Measurements from ENCODE around the gene NDRG3.

Gene NDRG3

GRCh38 chr20:36745927-36746659, at the start of gene NDRG3:
NDRG3 (minus strand) TSS chr20:36746090; CDS start chr20:36721735, 24,355 bp downstream.
- peak; percentile 90 for DNase-seq (ENCODE audit: low read depth)

- DNase-seq (ENCODE audit: low read depth), result no peak
Observed at GRCh38 chr20:36794116-36794474, 48.2 kb upstream of the NDRG3 start.

GRCh38 chr20:36793294-36794115, 47.6 kb upstream of the NDRG3 start:
- no peak for DNase-seq (ENCODE audit: low read depth)

DNA sequence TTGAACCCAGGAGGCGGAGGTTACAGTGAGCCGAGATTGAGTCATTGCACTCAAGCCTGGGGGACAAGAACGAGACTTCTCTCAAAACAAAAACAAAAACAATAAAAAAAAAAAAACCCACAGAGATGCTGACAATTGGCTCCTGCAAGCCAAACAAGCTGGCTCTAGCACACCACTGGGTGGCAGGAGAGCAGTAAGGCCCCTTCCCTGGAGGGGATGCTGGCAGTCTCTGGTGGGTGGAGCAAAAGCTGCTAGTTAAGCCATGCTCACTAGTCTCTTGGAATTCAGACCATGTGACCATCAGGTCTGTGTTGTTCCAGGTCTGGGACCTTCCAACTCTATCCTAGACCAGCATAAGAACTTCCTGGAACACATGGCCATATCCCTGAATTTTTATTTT, 46.5 kb upstream of the NDRG3 start:
- DNase-seq (ENCODE audit: low read depth), result peak; percentile 61

DNA sequence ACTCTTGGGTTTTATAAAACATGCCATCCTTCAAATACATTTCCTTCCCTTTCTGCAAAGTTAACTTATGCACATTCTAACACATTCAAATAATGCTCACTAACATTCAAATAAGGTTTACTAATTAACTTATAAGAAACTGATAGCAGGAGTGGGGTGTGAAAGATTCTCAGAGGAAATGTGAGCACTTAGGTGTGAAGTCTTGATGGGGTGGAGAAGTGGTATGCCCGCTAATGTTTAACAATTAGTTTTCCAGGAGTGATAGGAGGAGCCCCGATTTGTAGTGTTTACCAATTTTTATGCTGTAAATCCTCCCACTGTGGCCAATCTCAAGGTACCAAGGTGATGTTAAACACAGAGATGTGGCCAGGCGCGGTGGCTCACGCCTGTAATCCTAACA, 46.0 kb upstream of the NDRG3 start:
- DNase-seq (ENCODE audit: low read depth), result no peak

DNA sequence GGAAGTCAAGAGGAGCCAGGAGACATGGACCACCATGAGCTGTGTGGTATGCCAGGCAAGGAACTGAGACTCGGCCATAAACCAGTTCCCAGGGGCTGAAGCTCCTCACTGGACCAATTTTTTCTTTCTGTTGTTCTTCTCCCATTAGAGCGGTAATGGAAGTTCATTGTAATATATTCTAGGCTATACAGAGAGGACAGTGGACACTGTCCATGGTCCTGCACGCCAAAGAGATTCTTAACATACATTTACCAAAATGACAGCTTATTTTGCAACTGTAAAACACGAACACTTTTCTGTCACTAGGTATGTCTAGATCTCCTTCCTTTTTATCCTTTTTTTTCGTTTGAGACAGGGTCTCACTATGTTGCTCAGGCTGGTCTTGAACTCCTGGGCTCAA, 40.8 kb upstream of the NDRG3 start:
- no peak for DNase-seq (ENCODE audit: low read depth)

DNA sequence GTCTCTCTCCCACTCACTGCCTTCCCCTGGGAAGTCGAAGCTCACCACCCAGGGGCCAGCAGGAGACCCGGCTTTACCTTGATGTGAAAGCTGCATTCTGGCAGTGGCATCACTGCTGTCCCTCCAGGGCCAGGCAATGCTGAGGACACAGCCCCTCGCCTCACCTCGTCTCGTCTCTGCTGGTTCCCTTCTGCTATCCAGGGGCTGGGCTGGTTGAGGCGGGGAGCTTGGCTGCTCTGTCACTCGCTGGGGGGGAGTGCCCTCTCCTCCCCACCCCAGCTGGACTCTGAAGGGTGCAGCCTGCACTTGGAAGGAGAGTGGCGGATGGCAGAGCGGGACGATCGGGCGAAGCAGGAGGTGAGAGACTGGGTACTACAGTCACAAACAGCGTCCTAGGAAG, 40.4 kb upstream of the NDRG3 start:
- no peak for DNase-seq (ENCODE audit: low read depth)

DNA sequence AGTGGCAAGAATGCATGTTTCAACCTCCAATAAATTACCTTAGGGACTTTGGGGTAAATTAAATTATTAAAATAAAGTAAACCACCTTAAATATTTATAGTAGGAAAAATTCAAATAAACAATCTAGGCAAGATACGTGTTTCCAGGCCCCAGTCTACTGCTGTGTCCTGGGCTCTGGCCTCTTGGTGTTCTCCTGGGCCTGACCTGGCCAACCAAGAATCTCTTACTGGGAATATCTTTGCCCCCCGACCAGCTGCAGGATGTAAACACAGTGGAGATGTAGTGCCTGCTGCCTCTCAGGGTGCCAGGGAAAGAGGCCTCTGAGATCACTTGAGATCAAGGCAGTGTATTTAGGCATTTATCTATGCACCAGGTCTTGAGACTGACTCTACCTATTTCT, 39.4 kb upstream of the NDRG3 start:
- no peak for DNase-seq (ENCODE audit: low read depth)

DNA sequence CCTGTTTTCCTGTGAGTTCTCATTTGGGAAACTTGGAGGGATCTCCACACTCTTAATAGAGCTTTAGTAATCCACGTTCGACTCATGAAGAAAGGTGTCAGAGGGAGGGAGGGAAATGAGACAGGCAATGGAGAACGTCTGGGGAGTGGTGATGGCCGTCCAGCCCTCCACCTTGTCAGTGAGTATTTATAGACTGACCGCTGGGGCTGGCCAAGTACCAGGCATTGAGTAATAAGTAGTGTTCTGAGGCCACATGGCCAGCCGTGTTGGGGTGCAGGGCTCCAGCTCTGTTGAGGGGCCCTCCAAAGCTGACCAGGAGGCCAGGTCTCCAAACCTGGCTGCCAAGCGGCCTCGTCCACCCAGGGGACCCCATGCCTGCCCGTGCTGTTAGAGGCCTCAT, 39.0 kb upstream of the NDRG3 start:
- no peak for DNase-seq (ENCODE audit: low read depth)

DNA sequence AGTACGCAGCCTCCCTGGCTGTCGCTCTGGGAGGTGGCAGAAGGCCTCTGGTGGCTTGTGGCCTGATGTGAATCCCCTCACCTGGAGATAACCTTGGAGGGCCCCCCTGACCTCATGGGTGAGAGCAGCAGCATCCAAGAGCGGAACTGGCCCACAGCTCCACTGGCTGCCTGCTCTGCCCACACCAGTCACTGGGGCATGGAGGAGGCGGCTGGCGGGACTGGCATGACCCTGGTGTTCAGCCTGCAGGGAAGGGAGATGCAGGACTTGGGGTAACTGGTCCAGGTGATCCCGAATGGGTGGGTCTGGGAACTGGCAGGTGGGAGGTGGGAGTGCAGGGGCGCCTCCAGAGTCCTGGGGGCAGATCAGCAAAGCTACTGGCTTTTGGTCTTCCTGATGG, 38.2 kb upstream of the NDRG3 start:
- no peak for DNase-seq (ENCODE audit: low read depth)

GRCh38 chr20:36779656-36780025, 33.8 kb upstream of the NDRG3 start:
- DNase-seq (ENCODE audit: low read depth), result no peak

DNA sequence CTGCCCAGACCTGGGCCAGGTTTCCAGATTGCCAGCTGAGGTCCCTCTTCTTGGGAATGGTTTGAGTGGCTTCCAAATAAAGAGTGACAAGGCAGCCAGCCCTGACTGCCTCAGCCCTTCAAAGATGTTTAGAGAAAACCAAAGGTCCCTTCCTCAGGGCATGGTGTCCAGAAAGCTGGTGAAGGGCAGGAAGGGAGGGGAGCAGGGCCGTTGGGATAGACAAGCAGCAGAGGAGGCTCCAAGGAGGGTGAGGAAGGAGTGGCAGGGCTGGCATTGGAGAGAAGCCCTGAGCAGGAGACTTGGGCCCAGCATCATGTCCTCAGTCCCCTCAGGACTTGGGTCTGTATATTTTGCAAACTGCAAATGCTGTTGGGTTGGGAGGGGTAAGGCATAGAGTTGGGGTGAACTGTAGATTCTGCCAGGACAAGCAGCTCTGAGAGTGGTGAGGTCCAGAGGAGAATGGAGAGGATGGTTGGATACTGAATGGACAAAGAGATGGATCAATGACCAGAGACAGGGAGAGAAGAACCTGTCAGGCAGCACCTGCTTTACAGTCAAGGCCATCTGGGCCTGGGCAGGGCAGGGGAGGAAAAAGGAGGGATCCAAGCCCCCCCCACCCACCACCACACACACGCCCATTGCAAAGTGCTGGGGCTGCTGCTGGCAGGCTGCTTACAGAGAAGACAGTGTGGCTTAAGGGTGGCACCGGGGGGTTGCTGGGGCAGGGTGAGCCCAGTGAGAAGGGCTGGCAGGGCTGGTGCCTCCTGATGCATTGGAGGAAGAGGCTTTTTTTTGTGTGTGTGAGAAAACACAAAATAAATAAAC, 33.2 kb upstream of the NDRG3 start:
- no peak for DNase-seq (ENCODE audit: low read depth)

DNA sequence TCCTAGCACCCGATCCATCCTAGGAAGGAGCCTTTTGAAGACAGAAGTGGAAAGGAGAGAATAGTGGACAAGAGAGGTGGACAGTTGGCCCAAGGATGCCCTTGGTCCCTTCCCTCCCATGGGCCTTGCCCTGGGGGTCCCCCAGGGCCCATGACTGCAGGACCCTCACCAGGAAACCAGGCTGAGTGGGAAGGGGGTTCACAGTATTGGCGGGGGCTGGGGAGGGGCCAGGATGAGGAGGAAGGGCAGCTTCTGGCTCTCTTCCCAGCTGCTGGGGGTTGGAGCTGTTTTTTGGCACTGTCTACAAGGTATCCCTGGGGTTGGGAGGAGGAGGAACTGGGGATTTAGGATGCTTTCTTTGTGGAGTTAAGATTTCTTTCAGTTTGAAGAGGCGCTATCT, 31.7 kb upstream of the NDRG3 start:
- DNase-seq (ENCODE audit: low read depth), result no peak

DNA sequence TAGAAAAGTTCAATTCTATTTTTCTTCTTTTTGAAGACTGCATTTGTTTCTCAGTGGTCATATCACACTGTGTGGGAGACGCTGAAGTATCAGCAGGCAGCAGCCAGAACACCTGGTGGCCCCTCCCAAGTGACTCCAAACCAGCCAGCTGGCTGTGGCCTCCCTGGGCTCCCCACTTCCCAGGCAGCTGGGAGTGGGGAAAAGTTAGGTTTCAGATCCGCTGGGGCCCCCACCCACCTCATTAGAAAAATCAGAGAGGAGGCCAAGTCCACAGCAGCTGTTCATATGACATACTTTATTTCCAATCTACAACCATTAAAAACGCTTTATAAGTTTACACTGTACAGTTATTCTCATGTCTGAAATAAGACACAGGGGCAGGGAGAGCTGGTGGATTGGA, 31.3 kb upstream of the NDRG3 start:
- DNase-seq (ENCODE audit: low read depth), result no peak

GRCh38 chr20:36775826-36776225, 29.9 kb upstream of the NDRG3 start:
- no peak for DNase-seq (ENCODE audit: low read depth)

DNA sequence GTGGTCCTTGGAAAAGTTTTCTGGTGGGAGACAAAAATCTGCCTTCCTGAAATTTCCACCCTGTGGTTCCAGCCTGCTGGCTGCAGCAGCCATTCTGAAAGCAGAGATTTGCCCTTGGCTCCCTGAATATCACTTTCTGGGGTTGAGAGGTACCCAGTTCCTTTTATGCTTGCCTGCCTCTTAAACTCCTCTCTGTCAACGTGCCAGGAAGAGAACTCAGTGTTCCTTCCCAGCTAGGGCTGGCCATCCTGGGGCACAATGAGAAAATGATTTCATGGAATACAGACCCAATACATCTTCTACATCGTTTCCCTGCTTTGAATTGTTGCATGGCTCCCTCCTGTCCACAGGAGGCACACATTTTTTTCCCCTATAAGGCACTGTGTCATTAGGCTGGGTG, 29.3 kb upstream of the NDRG3 start:
- no peak for DNase-seq (ENCODE audit: low read depth)

DNA sequence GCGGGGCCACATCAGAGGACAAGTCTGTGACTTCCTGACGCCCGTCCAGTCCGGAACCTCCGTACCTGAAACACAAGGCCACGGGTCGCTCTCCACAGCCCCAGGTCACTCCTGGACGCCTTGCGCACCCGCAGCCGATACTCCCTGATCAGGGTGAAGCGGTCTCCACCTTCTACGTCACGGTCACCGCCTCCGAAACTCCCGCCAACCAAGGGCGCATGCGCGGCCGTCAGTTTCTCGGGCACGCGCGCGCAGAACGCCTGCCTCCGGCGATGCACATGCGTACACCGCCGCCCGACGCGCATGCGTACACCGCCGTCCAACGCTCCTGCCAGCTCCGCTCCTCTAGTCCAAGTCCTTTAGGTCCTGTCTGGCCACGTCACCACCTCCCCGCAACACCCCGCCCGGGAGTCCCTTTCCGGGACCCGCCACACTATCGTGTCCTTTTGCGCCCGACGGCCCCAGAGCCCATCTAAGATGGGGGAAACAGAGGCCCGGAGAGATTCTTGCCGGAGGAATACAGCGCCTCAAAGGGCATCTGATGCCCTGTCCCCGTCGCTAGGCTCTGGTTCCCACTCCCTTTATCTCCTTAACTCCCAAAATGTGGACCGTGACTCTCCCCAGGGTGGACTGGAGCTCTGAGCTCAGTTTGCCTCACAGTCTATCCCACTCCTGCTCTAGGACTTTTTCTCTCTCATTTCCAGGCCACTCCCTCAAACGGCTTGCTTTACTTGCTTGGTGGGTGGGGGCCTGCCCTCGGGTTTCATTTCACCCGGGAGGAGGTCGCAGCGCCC, 27.9 kb upstream of the NDRG3 start, which contains the start of gene DSN1:
TSS of gene DSN1 (minus strand) at position 167 of the 794 bp plus-strand sequence. CDS start 2,305 bp downstream, outside the sequence.
- peak; percentile 97 for DNase-seq (ENCODE audit: low read depth)

- DNase-seq (ENCODE audit: low read depth), result no peak
Observed at GRCh38 chr20:36773107-36773596, 27.3 kb upstream of the NDRG3 start.

- no peak for DNase-seq (ENCODE audit: low read depth)
Observed at GRCh38 chr20:36770680-36771079, 24.8 kb upstream of the NDRG3 start.

GRCh38 chr20:36768768-36769430, 23.0 kb upstream of the NDRG3 start:
- DNase-seq (ENCODE audit: low read depth), result peak; percentile 63

- DNase-seq (ENCODE audit: low read depth), result no peak
Observed at GRCh38 chr20:36761125-36761524, 15.2 kb upstream of the NDRG3 start.
